ENCODE results near the gene LCK. TPM values are rescaled to one million over a fixed set of nuclear protein-coding genes. Genes with fewer than 3 reads are reported as not detected.
A peak's percentile ranks its signal among the peaks of the same experiment; 100 is the strongest.

The LCK gene
- total and polyA plus RNA-seq, 9 of the 15 experiments (the other 6 are each of a cell fraction or from before 2014, with no cell fraction given), result 0.04 to 0.47 (median 0.13) TPM; not detected in 6

DNA sequence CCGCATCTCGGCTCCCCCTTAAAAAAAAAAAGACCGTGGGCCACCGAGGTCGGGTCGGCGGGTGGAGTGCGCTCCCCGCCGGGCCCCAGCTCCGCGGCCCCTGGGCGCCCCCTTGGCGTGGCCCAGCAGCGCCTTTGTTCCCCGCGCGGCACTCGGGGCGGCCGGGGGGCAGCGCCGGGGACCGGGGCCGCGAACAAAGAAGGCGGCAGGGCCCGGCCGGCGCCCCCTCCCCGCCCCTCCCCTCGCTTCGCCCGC, 84.4 kb downstream of the LCK start (continued):
- TF ChIP-seq, protein P1, sequence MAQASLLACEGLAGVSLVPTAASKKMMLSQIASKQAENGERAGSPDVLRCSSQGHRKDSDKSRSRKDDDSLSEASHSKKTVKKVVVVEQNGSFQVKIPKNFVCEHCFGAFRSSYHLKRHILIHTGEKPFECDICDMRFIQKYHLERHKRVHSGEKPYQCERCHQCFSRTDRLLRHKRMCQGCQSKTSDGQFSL (CRISPR knock-in tag; IDR thresholded peaks at IDR 0.05), result no peak
- TF ChIP-seq, protein P1 (tag; IDR thresholded peaks at IDR 0.05), result peak in 1 of 2 experiments; percentile 42; a peak in 1 of 4 replicates
- TF ChIP-seq POLR2G (IDR thresholded peaks at IDR 0.05; ENCODE audit: low read depth, low read length) (no peak), MTF1 (CRISPR knock-in tag; IDR thresholded peaks at IDR 0.05; ENCODE audit: borderline replicate concordance) (no peak), DIDO1 (tag; IDR thresholded peaks at IDR 0.05; ENCODE audit: low read depth) (no peak), ZNF24 (IDR thresholded peaks at IDR 0.05) (no peak), RBM14 (IDR thresholded peaks at IDR 0.05; ENCODE audit: borderline replicate concordance, insufficient read depth, low read depth, low read length) (no peak), MBD2 (IDR thresholded peaks at IDR 0.05; ENCODE audit: borderline replicate concordance, low read depth) (no peak), TEAD4 (IDR thresholded peaks at IDR 0.05; ENCODE audit: low read length) (no peak), TEAD4 (CRISPR knock-in tag; IDR thresholded peaks at IDR 0.05; ENCODE audit: borderline replicate concordance) (no peak), ZNF57 (CRISPR knock-in tag; IDR thresholded peaks at IDR 0.05) (no peak)
- TF ChIP-seq, protein P2, sequence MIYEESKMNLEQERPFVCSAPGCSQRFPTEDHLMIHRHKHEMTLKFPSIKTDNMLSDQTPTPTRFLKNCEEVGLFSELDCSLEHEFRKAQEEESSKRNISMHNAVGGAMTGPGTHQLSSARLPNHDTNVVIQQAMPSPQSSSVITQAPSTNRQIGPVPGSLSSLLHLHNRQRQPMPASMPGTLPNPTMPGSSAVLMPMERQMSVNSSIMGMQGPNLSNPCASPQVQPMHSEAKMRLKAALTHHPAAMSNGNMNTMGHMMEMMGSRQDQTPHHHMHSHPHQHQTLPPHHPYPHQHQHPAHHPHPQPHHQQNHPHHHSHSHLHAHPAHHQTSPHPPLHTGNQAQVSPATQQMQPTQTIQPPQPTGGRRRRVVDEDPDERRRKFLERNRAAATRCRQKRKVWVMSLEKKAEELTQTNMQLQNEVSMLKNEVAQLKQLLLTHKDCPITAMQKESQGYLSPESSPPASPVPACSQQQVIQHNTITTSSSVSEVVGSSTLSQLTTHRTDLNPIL (CRISPR knock-in tag; IDR thresholded peaks at IDR 0.05), result no peak
- TF ChIP-seq, protein P3, sequence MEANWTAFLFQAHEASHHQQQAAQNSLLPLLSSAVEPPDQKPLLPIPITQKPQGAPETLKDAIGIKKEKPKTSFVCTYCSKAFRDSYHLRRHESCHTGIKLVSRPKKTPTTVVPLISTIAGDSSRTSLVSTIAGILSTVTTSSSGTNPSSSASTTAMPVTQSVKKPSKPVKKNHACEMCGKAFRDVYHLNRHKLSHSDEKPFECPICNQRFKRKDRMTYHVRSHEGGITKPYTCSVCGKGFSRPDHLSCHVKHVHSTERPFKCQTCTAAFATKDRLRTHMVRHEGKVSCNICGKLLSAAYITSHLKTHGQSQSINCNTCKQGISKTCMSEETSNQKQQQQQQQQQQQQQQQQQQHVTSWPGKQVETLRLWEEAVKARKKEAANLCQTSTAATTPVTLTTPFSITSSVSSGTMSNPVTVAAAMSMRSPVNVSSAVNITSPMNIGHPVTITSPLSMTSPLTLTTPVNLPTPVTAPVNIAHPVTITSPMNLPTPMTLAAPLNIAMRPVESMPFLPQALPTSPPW (CRISPR knock-in tag; IDR thresholded peaks at IDR 0.05), result 0 out of 2 replicates have a peak, but pooled peaks have one; percentile 44
- TF ChIP-seq, protein P4, sequence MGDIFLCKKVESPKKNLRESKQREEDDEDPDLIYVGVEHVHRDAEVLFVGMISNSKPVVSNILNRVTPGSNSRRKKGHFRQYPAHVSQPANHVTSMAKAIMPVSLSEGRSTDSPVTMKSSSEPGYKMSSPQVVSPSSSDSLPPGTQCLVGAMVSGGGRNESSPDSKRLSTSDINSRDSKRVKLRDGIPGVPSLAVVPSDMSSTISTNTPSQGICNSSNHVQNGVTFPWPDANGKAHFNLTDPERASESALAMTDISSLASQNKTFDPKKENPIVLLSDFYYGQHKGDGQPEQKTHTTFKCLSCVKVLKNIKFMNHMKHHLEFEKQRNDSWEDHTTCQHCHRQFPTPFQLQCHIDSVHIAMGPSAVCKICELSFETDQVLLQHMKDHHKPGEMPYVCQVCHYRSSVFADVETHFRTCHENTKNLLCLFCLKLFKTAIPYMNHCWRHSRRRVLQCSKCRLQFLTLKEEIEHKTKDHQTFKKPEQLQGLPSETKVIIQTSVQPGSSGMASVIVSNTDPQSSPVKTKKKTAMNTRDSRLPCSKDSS (IDR thresholded peaks at IDR 0.05; ENCODE audit: low read depth, partially characterized antibody), result no peak
- TF ChIP-seq, protein P5, sequence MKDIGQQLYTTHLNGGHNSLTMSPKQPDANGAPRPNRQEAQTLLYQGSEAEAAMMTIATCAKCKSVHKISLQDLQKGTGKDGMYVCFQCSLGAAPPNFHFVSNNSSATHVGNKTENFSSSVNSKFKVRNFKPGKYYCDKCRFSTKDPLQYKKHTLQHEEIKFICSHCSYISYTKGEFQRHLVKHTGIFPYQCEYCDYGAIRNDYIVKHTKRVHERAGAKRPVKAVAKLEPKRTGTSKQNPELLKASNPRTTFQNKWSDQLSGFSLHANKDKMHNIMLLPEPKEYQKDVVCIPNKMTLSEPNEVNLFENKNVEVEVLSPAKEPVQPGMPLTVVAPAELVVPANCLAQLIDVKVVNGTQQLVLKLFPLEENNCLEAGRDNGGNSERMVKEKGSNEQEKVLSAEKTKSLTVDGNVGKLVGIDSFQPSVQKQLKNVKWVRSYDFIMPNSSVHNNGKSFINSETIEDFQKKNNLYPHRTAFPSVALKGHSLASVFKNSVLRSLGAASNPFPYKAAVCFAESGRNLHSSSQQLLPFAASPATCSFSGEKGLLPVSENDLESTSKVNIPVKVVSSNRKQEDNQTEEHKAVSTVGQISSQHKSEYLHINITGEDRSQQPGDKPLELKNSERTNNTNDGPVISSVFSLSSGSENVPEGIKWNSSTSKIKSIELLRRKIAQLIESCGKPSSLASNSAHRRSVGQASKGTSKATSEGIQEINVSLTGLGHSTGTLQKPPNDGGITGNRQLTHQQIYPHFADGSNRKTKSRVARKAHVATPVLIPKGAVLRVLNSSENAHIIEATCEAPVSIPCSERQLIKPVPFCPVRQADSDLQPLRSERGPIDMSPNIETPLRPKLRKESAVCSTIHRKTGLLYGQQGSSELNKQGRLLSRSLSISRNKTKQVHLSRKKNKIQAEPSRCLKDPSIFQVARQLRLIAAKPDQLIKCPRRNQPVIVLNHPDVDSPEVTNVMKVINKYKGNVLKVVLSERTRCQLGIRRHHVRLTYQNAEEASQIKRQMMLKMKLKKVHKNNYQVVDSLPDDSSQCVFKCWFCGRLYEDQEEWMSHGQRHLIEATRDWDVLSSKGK (CRISPR knock-in tag; IDR thresholded peaks at IDR 0.05), result no peak
- TF ChIP-seq, protein P6, sequence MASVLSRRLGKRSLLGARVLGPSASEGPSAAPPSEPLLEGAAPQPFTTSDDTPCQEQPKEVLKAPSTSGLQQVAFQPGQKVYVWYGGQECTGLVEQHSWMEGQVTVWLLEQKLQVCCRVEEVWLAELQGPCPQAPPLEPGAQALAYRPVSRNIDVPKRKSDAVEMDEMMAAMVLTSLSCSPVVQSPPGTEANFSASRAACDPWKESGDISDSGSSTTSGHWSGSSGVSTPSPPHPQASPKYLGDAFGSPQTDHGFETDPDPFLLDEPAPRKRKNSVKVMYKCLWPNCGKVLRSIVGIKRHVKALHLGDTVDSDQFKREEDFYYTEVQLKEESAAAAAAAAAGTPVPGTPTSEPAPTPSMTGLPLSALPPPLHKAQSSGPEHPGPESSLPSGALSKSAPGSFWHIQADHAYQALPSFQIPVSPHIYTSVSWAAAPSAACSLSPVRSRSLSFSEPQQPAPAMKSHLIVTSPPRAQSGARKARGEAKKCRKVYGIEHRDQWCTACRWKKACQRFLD (CRISPR knock-in tag; IDR thresholded peaks at IDR 0.05), result no peak
- TF ChIP-seq, protein P7, sequence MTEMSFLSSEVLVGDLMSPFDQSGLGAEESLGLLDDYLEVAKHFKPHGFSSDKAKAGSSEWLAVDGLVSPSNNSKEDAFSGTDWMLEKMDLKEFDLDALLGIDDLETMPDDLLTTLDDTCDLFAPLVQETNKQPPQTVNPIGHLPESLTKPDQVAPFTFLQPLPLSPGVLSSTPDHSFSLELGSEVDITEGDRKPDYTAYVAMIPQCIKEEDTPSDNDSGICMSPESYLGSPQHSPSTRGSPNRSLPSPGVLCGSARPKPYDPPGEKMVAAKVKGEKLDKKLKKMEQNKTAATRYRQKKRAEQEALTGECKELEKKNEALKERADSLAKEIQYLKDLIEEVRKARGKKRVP (CRISPR knock-in tag; IDR thresholded peaks at IDR 0.05), result no peak

All from K562 (cell line).